Tibial nerve (tissue), 4 donors: Measurements from ENCODE around the gene GNG12. TPM values are rescaled to one million over a fixed set of nuclear protein-coding genes. Genes with fewer than 3 reads are reported as not detected.
A peak's percentile ranks its signal among the peaks of the same experiment; 100 is the strongest.

Experiments
- DNase-seq, 2 donors: peaks; one replicate each; pipeline ENCODE4 v3.0.0-alpha.2; 2019; ENCODE audit warnings: low spot score in 2 of 2
- H3K27ac ChIP-seq, 4 donors: fragments of 200-600 bp; sonication (generic) in 3 of 4; one replicate each; pipeline ENCODE4 v1.5.1; 2017 to 2019; ENCODE audit warnings: mild to moderate bottlenecking in 1 of 4
- H3K27me3 ChIP-seq, 2 donors: fragments of 200-600 bp; sonication (generic) in 1 of 2; one replicate each; pipeline versions ENCODE4 v1.5.1 to v1.6.0; 2017 to 2019
- H3K36me3 ChIP-seq, 3 donors: fragments of 200-600 bp; sonication (generic); one replicate each; pipeline ENCODE4 v1.5.1; 2018 to 2019
- H3K4me1 ChIP-seq, 4 donors: fragments of 200-600 bp; sonication (generic) in 3 of 4; one replicate each; pipeline ENCODE4 v1.5.1; 2017 to 2019
- H3K4me3 ChIP-seq, 4 donors: fragments of 200-600 bp; sonication (generic) in 3 of 4; one replicate each; pipeline ENCODE4 v1.5.1; 2017 to 2019; ENCODE audit warnings: mild to moderate bottlenecking in 1 of 4, moderate library complexity in 1 of 4
- H3K9me3 ChIP-seq, 4 donors: fragments of 200-600 bp; sonication (generic) in 3 of 4; one replicate each; pipeline ENCODE4 v1.5.1; 2017 to 2019
- EP300 ChIP-seq, 2 donors: sonication (generic); formaldehyde crosslinking; IDR thresholded peaks; one replicate each; pipeline ENCODE4 v1.6.1; 2017; ENCODE audit warnings: antibody characterized with exemption in 2 of 2, mild to moderate bottlenecking in 1 of 2
- POLR2A ChIP-seq, 2 donors: fragments of 450-650 bp; IDR thresholded peaks; one replicate each; pipeline ENCODE4 v1.6.1; 2017; ENCODE audit warnings: antibody characterized with exemption in 2 of 2, mild to moderate bottlenecking in 2 of 2, moderate library complexity in 2 of 2
- WGBS, 2 donors: methylation state at CpG; one replicate each; pipeline ENCODE4 v1.1.5; 2018; 5-methylcytosine and 5-hydroxymethylcytosine counted together
- total RNA-seq, 4 donors: library from RNA; depleted of rRNA; stranded (reverse); fragments of >200 nt; gene quantifications; one replicate each; pipeline ENCODE4 v1.1.0, GENCODE V29; 2016
- TF ChIP-seq, protein P1 (sequence below), 5 experiments: fragments of 200-600 bp in 3 of 5; fragments of 450-650 bp in 2 of 5; sonication (generic) in 3 of 5; IDR thresholded peaks; one replicate each; pipeline ENCODE4 v1.5.1; 2016 to 2019; ENCODE audit warnings: antibody characterized with exemption in 5 of 5, mild to moderate bottlenecking in 3 of 5, moderate library complexity in 2 of 5

Gene GNG12
- total RNA-seq, 4 donors from 2014 or later: 55.9 to 71.8 (median 68.4) TPM

DNA sequence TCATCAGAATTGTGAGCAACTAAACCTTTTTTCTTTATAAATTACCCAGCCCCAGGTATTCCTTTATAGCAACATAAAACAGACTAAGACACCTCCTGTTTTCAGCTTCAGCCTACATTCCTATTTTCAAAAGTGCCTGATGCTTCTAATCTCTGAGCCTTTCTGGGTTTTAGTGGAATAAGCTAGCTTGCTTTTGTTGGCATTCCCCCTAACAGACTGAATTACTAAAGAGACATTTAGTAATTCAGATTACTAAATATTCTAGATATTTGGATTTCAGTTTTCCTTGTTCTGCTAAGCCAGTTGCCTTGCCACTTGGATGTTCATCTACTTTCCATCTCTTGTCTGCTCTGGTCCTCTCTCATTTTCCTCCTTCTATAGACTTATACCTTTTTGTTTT, 10.5 kb upstream of the GNG12 start:
- Histone ChIP-seq H3K36me3 (no peaks in the 10 kb centered on the region), H3K27ac (peak overlapping the region in 1 of 4 donors; percentile 57), H3K4me3 (no peak overlapping the region), H3K9me3 (no peaks in the 10 kb centered on the region), H3K4me1 (peaks cover 0 to 14% (median 7%) of the 10 kb centered on the region in 4 donors), H3K27me3 (no peaks in the 10 kb centered on the region)
- no peak for DNase-seq
- TF ChIP-seq EP300 (IDR thresholded peaks at IDR 0.05) (no peak), POLR2A (IDR thresholded peaks at IDR 0.05) (no peak)
- TF ChIP-seq, protein P1, sequence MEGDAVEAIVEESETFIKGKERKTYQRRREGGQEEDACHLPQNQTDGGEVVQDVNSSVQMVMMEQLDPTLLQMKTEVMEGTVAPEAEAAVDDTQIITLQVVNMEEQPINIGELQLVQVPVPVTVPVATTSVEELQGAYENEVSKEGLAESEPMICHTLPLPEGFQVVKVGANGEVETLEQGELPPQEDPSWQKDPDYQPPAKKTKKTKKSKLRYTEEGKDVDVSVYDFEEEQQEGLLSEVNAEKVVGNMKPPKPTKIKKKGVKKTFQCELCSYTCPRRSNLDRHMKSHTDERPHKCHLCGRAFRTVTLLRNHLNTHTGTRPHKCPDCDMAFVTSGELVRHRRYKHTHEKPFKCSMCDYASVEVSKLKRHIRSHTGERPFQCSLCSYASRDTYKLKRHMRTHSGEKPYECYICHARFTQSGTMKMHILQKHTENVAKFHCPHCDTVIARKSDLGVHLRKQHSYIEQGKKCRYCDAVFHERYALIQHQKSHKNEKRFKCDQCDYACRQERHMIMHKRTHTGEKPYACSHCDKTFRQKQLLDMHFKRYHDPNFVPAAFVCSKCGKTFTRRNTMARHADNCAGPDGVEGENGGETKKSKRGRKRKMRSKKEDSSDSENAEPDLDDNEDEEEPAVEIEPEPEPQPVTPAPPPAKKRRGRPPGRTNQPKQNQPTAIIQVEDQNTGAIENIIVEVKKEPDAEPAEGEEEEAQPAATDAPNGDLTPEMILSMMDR (IDR thresholded peaks at IDR 0.05): no peak

DNA sequence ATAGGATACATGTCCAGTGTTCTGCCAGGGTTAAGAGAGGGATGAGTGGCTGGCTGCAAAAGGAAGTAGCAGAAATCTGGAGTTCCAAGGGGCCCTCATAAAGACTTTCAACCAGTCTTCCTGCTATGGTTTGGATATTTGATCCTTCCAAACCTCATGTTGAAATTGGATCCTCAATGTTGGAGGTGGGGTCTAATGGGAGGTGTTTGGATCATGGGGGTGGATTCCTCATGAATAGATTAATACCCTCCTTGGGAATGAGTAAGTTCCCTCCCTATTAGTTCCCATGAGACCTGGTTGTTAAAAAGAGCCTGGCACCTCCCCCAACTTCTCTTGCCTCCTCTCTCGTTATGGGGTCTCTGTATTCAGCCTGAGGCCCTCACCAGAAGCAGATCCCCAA, 10.1 kb upstream of the GNG12 start:
- no peaks in the 10 kb centered on the region for H3K9me3 ChIP-seq
- no peaks in the 10 kb centered on the region for H3K27me3 ChIP-seq
- no peak for DNase-seq
- no peak overlapping the region for H3K4me3 ChIP-seq
- WGBS, 2 donors: 70 to 85% methylated on average over 1 of the region's 1 CpG
- no peaks in the 10 kb centered on the region for H3K36me3 ChIP-seq
- TF ChIP-seq POLR2A (IDR thresholded peaks at IDR 0.05) (no peak), EP300 (IDR thresholded peaks at IDR 0.05) (no peak)
- TF ChIP-seq, protein P1 (IDR thresholded peaks at IDR 0.05): no peak
- peaks cover 0 to 18% (median 7%) of the 10 kb centered on the region in 4 donors for H3K4me1 ChIP-seq
- H3K27ac ChIP-seq: peak overlapping the region in 1 of 4 donors; percentile 57

DNA sequence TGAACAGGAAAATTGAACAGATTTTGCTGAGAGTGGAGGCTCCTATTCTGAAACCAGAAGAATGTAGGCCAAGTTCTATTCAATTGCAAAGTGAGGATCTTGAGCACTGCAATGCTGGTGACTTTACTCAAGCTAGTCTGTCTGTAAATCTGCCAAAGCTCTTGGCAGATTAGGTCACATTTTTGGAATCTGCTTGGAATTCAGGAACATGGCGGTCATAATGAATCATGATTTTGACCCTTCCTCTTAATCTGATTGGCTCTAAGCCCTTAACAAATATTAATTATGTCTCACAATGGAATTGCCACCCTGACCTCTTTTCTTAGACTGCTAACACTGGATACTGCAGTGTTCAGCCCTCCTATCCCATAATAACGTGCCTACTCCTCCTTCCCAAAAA, 7.2 kb upstream of the GNG12 start:
- TF ChIP-seq EP300 (IDR thresholded peaks at IDR 0.05): peak in 1 of 2 donors; percentile 67
- TF ChIP-seq, protein P1 (IDR thresholded peaks at IDR 0.05): no peak
- peaks cover 0 to 28% (median 7%) of the 10 kb centered on the region in 4 donors for H3K4me1 ChIP-seq
- no peak for DNase-seq
- no peaks in the 10 kb centered on the region for H3K27me3 ChIP-seq
- peak overlapping the region in 2 of 4 donors; percentile 10 to 69 for H3K27ac ChIP-seq
- H3K9me3 ChIP-seq: no peaks in the 10 kb centered on the region
- no peaks in the 10 kb centered on the region for H3K36me3 ChIP-seq
- WGBS, 2 donors: 21% methylated on average over 2 of the region's 2 CpGs
- H3K4me3 ChIP-seq: no peak overlapping the region

DNA sequence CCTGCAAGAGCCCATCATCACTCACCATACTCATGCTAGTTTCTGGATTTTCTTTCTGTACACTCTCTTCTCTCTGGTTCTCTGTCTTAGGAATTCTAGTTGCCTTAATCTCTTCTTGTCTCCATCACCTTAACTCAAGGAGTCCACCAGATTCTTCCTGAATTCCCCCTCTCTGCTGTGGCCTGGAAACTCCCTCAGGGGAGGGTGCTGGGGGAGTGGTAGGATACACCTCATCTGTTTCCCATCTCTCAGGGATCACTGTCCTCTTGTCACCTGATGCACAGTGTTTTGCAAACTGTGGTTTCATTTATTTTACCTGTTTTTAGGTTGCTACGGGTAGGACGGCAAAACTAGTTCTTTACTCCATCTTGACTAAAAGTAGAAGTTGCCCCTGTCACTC, 6.6 kb upstream of the GNG12 start:
- Histone ChIP-seq H3K27me3 (no peaks in the 10 kb centered on the region), H3K36me3 (no peaks in the 10 kb centered on the region), H3K4me1 (peaks cover 0 to 28% (median 7%) of the 10 kb centered on the region in 4 donors), H3K27ac (peak overlapping the region in 2 of 4 donors; percentile 10 to 69), H3K4me3 (no peak overlapping the region), H3K9me3 (no peaks in the 10 kb centered on the region)
- TF ChIP-seq POLR2A (IDR thresholded peaks at IDR 0.05) (no peak), EP300 (IDR thresholded peaks at IDR 0.05) (no peak)
- TF ChIP-seq, protein P1 (IDR thresholded peaks at IDR 0.05): no peak
- no peak for DNase-seq
- WGBS, 2 donors: 89 to 92% methylated on average over 2 of the region's 2 CpGs

DNA sequence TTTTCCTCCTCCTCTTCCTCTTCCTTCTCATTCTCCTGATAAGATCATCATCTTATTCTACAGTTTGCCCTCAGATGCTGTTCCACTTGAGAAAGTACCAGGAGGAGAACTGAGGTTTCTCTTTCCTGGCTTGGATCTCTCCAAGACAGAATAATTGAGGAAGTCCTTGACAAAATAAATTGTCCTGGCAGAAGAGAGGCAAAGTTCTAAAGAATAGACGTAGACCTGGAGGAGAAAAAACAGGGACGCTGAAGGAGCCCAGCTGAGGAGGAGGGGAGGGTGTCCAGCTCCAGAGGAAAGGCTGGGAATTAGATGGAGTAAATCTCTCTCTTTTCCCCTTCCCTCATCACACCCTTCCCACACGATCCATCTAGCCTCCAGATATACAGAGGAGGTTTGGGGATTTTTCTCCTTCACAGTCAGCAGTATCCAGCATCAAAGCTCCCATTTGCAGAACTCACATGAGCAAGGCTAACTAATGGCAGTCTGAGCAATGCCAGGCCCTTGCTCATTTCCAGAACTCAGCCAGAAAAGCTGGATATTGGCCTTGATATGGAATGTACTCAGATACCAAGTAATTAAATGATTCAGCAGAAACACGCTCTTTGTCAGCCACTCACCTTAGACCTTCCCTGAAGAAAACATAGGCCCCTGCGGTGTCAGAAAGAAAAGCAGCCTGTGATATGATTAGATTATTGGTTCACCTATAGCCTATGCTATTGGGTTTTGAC, 5.1 kb upstream of the GNG12 start:
- 57 to 59% methylated on average over 5 of the region's 5 CpGs for WGBS, 2 donors
- Histone ChIP-seq H3K27me3 (no peaks in the 10 kb centered on the region), H3K9me3 (no peaks in the 10 kb centered on the region), H3K27ac (peak overlapping the region in 2 of 4 donors; percentile 58 to 69), H3K4me3 (no peak overlapping the region), H3K4me1 (peaks cover 0 to 40% (median 7%) of the 10 kb centered on the region in 4 donors), H3K36me3 (no peaks in the 10 kb centered on the region)
- TF ChIP-seq POLR2A (IDR thresholded peaks at IDR 0.05): no peak
- DNase-seq: no peak
